ENCODE data around the gene STK17A. TPM values are rescaled to one million over a fixed set of nuclear protein-coding genes. Genes with fewer than 3 reads are reported as not detected.

The STK17A gene
- total RNA-seq, 2 donors from 2014 or later, result 42.4 to 55.5 TPM

- peaks cover 37 to 55% of the 10 kb centered on the region in 2 donors for H3K4me1 ChIP-seq (ENCODE audit: control insufficient read depth in 1 of 2, low read depth in 2 of 2)
- no peak for ATAC-seq (ENCODE audit: insufficient number of reproducible peaks, low FRiP score, low read depth)
- no peak for TF ChIP-seq CTCF (IDR thresholded peaks at IDR 0.05)
- peak overlapping the region; percentile 56 to 68 for H3K27ac ChIP-seq
- H3K27me3 ChIP-seq (replicated peaks; ENCODE audit: insufficient read depth), result no peaks in the 10 kb centered on the region
- H3K4me3 ChIP-seq, result peak overlapping the region; percentile 50
- no peak for DNase-seq (ENCODE audit: low spot score)
- H3K36me3 ChIP-seq, result peaks cover 17% of the 10 kb centered on the region
- no peaks in the 10 kb centered on the region for H3K9me3 ChIP-seq
Observed at GRCh38 chr7:43612599-43613589, 30.0 kb downstream of the STK17A start.

- no peak for ATAC-seq (ENCODE audit: insufficient number of reproducible peaks, low FRiP score, low read depth)
- no peak for TF ChIP-seq CTCF (IDR thresholded peaks at IDR 0.05)
- Histone ChIP-seq H3K27ac (no peak overlapping the region), H3K27me3 (replicated peaks; ENCODE audit: insufficient read depth) (no peaks in the 10 kb centered on the region), H3K9me3 (no peaks in the 10 kb centered on the region), H3K36me3 (peaks cover 5% of the 10 kb centered on the region), H3K4me3 (no peak overlapping the region), H3K4me1 (ENCODE audit: control insufficient read depth in 1 of 2, low read depth in 2 of 2) (peaks cover 49 to 74% of the 10 kb centered on the region in 2 donors)
- no peak for DNase-seq (ENCODE audit: low spot score)
Observed at GRCh38 chr7:43615558-43616145, 32.7 kb downstream of the STK17A start.

- Histone ChIP-seq H3K36me3 (no peaks in the 10 kb centered on the region), H3K27ac (peak overlapping the region; percentile 65 to 75)
- DNase-seq (ENCODE audit: low spot score), result no peak
Observed at GRCh38 chr7:43616977-43617376, 34.1 kb downstream of the STK17A start.

GRCh38 chr7:43618073-43618472 lies 35.2 kb downstream of the STK17A start:
- TF ChIP-seq CTCF (IDR thresholded peaks at IDR 0.05), result no peak
- H3K4me3 ChIP-seq, result peak overlapping the region; percentile 19
- no peaks in the 10 kb centered on the region for H3K36me3 ChIP-seq
- DNase-seq (ENCODE audit: low spot score) (no peak), ATAC-seq (ENCODE audit: insufficient number of reproducible peaks, low FRiP score, low read depth) (no peak)
- H3K9me3 ChIP-seq, result no peaks in the 10 kb centered on the region
- no peaks in the 10 kb centered on the region for H3K27me3 ChIP-seq (replicated peaks; ENCODE audit: insufficient read depth)
- peaks cover 38 to 68% of the 10 kb centered on the region in 2 donors for H3K4me1 ChIP-seq (ENCODE audit: control insufficient read depth in 1 of 2, low read depth in 2 of 2)
- H3K27ac ChIP-seq, result peak overlapping the region; percentile 65 to 75

More at GRCh38 chr7:43616977-43617376, 34.1 kb downstream of the STK17A start:
- no peak for ATAC-seq (ENCODE audit: insufficient number of reproducible peaks, low FRiP score, low read depth)
- no peaks in the 10 kb centered on the region for H3K27me3 ChIP-seq (replicated peaks; ENCODE audit: insufficient read depth)
- no peaks in the 10 kb centered on the region for H3K9me3 ChIP-seq
- H3K4me3 ChIP-seq, result no peak overlapping the region
- no peak for TF ChIP-seq CTCF (IDR thresholded peaks at IDR 0.05)
- peaks cover 43 to 68% of the 10 kb centered on the region in 2 donors for H3K4me1 ChIP-seq (ENCODE audit: control insufficient read depth in 1 of 2, low read depth in 2 of 2)
